SIG-M5 (cell line): ENCODE data around the gene PTPN1.
"Not testable (repeated sequence)": the region's sequence is repeated elsewhere in the genome, so short reads cannot be mapped to it uniquely, and the experiment has no call there.

Source experiments
- DNase-seq: peaks from one replicate; lab custom pipeline; 2025; lab: John Stamatoyannopoulos, UW

Gene PTPN1

DNA sequence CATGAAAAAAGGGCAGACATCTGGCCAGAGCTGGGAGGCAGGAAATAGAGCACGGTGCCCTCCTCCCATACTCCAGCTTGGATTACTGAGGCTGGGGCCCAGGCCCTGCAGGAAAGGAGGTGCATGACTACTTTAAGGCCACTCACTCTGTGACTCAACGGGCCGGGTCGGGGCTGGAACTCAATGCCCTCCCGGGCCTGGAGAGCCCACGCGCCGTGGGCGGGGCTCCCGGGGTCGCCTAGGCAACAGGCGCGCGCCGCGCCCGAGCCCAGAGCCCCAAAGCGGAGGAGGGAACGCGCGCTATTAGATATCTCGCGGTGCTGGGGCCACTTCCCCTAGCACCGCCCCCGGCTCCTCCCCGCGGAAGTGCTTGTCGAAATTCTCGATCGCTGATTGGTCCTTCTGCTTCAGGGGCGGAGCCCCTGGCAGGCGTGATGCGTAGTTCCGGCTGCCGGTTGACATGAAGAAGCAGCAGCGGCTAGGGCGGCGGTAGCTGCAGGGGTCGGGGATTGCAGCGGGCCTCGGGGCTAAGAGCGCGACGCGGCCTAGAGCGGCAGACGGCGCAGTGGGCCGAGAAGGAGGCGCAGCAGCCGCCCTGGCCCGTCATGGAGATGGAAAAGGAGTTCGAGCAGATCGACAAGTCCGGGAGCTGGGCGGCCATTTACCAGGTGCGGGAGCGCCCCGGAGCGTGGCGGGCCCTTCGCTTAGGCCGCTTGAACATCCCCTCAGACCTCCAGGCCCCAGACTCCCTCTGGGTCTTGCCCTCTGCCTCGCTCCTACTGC, at the start of gene PTPN1:
Gene PTPN1, plus strand, starts transcription at position 461 of the 783 bp plus-strand sequence. Its CDS starts 145 bp downstream, at position 606.
- DNase-seq = peak; percentile 80

- no peak for DNase-seq
Measured at GRCh38 chr20:50460608-50461267, 49.4 kb upstream of the PTPN1 start.

- DNase-seq = no peak
Measured at GRCh38 chr20:50462093-50462690, 48.0 kb upstream of the PTPN1 start.

DNA sequence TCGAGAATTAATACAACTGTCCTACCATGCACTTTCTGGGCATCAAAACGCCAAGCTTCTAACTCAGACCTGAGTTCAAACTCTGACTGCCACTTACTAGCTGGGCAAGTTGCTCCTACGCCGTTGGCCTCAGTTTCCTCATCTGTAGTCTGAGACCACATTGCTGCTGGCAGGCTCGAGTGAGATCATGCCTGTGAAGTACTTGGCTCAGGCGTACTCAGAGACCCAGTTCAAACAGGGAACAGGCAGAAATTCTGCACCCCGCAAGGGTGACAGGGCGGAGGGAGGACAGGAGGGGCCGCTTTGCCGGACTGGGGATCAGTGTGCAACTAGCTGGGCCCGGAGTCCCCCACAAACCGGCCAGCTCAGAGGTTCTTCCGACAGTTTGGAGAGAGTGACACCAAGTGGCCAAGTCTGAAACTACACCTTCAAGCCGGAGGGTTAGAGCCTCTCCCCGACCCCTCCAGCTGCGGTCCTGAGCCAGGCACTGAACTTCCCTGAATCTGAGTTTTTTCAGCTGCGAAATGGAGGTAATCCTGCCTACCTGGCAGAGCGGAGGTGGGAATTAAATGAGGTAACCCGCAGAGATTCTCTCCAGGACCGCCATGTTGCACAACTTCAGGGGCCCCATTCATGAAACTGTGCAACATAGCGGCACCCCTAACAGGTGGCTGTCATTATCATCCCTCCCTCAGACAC, 46.0 kb upstream of the PTPN1 start:
- no peak for DNase-seq

DNA sequence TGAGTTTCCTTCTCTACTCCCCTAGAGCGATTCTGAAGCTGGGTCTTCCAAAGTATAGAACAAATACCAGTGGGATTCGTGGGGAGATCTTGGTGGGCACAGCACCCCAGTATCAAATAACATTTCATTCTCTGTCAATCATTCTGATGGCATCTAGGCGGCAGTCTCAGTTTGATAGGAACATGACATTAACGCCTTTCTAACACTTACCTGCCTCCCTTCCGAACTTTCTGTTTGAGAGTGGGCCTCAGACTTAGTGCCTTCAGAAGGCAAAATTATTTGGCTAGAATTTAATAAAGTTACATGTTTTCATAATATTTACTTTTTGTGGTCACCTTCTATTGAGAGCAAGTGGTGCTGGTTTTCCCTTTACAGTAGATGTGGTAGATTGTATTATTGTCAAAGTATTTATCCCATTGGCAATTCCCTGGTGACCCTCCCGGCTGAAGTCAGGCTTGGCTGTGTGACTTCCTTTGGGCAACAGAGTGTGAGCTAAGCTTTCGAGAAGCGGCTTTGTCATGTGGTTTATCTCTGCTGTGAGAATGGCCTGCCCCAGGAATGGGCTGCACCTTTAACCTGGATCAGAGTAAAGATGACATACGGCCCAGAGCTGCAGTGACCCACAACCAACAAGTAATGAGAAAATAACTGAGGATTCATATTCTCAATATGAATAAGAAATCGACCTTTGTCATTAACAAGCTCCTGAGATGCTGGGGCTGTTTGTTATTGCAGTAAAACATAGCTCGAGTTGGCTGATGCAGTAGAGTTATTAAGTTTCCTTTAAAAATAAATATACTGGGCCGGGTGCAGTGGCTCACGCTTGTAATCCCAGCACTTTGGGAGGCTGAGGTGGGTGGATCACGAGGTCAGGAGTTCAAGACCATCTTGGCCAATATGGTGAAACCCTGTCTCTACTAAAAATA, 45.2 kb upstream of the PTPN1 start:
- DNase-seq = no peak

DNA sequence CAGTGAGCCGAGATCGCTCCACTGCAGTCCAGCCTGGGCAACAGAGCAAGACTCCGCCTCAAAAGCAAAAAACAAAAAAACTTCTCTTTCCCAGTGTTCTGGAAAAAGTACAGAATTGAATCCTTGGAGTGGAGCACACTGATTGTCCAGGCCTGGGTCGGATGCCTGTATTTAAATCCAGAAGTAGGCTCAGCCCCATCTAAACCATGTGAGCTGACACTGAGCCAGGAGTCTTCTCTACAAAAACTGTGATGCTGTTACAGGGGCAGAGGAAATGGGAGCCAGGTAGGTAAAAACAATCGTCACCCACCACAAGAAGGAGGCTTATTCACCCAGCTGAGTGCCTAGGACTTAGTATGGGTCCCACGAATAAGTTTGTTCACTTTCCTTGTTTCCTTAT, 43.0 kb upstream of the PTPN1 start:
- DNase-seq = no peak

DNA sequence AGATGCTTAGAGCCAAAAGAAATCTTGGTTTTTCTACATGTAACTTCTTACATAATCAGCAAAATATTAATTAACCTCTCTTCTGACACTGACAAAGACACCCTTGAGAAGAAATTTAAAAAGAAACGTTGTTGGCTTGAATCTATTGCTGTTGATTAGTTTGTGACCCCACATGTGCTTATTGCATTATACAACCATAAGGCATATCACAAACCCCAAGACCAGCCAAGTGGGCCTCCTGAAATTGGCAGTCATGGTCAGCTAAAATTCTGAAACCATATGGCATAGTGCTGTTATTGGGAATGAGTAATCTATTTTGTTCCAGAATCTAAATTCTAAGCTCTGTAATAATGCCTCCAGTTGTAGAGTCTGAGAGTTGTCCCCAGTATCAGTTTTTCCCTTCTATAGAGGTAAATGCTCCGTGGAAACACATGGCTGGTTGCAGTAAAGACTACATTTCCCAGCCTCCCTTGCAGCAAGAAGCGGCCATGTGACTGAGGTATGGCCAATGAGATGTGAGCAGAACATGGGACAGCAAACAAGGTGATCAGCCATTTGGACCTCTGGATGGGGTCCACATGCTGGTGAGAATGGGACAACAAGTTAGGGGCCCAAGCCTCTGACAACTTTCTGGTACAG, 42.3 kb upstream of the PTPN1 start:
- DNase-seq = no peak

GRCh38 chr20:50468378-50468798, 41.8 kb upstream of the PTPN1 start:
- no peak for DNase-seq

GRCh38 chr20:50469176-50469723, 40.9 kb upstream of the PTPN1 start:
- no peak for DNase-seq

DNA sequence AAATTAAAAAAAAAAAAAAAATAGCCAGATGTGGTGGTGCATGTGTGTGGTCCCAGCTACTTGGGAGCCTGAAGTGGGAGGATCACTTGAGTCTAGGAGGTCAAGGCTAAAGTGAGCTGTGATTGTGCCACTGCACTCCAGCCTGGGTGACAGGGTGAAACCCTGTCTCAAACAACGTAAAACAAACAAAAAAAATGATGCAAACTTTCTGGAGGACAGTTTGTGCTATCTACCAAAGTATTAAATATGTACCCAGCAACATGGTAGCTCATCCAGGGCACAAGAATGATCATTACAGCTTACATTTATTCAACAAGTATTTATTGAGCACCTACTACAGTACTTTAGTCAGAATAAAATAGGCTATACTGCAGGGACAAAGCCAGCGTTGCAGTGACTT, 40.4 kb upstream of the PTPN1 start:
- DNase-seq = no peak

DNA sequence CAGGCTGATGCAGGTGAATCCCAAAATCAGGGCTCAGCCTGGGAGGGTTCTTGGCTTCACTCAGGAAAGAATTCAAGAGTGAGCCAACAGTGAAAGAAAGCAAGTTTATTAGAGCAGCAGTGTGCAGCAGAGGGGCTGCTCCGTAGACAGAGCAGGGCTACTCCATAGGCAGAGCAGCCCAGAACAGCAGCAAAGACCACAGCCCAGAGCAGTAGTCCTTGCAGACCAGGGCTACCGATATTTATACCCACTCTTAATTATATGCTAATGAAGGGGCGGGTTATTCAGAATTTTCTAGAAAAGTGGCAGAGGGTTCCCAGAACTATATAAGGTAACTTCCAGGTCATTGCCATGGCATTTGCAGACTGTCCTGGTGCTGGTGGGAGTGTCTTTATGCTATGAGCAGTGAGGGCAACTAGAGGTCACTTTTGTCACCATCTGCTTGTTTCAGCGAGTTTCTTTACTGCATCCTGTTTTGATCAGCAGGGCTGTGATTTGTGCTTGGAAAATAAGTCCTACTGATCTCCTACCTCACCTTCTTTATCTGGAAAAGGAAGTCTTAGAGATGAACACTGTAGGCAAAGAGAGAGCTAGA, 39.8 kb upstream of the PTPN1 start:
- DNase-seq = no peak

DNA sequence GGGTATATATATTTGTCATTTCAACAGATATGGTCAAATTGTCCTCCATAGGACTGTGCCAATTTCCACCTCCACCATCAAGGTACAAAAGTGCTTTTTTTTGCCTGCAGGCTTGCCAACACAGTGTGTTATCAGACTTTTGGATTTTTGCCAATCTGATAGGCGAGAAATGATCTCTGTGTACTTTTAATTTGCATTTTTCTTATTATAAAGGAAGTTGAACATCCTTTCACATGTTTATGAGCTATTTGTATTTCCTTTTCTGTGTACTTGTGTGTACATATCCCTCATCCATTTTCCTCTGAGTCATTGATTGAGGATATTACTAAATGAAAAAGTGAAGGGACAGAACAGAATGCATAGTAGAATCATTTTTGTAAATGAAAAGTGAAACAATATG, 39.0 kb upstream of the PTPN1 start:
- DNase-seq = no peak

GRCh38 chr20:50472693-50473664, 37.2 kb upstream of the PTPN1 start:
- no peak for DNase-seq

GRCh38 chr20:50474356-50474755, 35.8 kb upstream of the PTPN1 start:
- not testable (repeated sequence) for DNase-seq

GRCh38 chr20:50475681-50476292, 34.4 kb upstream of the PTPN1 start:
- no peak for DNase-seq

- DNase-seq = no peak
Measured at GRCh38 chr20:50477239-50477872, 32.8 kb upstream of the PTPN1 start.

DNA sequence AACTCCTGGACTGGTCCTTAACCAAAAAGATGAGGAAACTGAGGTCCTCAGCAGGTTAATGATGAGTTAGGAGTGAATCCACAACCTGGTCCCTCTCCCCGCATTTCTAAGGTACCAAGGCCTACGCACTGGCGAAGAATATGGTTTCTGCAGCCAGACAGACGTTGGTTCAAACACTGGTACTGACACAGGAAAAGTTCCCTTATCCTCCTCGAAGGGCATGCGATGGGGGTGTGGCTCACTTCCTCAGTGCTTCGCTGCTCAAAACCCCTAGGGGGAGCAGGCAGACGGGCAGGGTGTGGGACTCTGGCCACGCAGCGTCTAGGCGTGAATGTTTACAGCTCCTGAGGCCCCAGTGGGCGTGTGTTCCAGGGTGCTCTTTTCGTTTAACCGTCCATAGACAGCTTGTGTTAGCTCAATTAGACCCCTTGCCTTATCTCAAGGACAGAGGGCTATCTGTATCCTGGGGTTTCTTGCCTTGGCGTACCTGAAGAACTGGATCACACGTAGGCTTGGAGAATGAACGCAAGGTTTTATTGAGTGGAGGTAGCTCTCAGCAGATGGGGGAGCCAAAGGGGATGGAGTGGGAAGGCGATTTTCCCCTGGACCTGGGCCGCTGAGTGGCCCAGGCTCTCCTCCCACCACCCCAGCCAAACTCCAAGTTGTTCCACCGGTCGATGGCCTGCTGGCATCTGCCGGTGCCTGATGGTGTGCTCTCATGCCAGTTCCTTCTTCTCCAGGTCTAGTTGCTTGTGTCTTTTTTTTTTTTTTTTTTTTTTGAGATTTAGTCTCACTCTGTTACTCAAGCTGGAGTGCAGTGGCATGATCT, 31.8 kb upstream of the PTPN1 start:
- DNase-seq = no peak
